ENCODE data around the gene RNF144A.

DNA sequence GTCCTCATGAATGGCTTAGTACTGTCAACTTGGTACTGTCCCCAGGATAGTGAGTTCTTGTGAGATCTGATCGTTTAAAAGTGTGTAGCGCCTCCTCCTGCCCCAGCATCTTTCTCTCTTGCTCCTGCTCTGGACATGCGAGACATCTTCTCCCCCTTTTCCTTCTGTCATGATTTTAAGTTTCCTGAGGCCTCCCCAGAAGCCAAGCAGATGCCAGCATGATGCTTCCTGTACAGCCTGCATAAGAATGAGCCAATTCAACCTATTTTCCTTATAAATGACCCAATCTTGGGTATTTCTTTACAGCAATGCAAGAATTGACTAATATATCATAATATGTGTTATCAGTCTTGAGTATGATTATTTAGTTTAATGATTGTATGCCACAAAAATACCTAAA, 43.2 kb upstream of the RNF144A start:
- TF ChIP-seq, protein P1, sequence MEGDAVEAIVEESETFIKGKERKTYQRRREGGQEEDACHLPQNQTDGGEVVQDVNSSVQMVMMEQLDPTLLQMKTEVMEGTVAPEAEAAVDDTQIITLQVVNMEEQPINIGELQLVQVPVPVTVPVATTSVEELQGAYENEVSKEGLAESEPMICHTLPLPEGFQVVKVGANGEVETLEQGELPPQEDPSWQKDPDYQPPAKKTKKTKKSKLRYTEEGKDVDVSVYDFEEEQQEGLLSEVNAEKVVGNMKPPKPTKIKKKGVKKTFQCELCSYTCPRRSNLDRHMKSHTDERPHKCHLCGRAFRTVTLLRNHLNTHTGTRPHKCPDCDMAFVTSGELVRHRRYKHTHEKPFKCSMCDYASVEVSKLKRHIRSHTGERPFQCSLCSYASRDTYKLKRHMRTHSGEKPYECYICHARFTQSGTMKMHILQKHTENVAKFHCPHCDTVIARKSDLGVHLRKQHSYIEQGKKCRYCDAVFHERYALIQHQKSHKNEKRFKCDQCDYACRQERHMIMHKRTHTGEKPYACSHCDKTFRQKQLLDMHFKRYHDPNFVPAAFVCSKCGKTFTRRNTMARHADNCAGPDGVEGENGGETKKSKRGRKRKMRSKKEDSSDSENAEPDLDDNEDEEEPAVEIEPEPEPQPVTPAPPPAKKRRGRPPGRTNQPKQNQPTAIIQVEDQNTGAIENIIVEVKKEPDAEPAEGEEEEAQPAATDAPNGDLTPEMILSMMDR (IDR thresholded peaks at IDR 0.05) = no peak
- TF ChIP-seq POLR2A (IDR thresholded peaks at IDR 0.05) = no peak
- no peak for TF ChIP-seq EP300 (IDR thresholded peaks at IDR 0.05)

All from ovary (tissue), 3 donors.